GM18502 (cell line): Measurements from ENCODE around the gene AMH.
A peak's percentile ranks its signal among the peaks of the same experiment; 100 is the strongest.

Experiments used
- ATAC-seq: cut with Tn5 transposase; IDR thresholded peaks from one replicate; pipeline ENCODE4 v1.9.1; 2021; ENCODE audit warnings: mild to moderate bottlenecking; ENCODE audit not compliant: unreplicated experiment, poor library complexity

The AMH gene

DNA sequence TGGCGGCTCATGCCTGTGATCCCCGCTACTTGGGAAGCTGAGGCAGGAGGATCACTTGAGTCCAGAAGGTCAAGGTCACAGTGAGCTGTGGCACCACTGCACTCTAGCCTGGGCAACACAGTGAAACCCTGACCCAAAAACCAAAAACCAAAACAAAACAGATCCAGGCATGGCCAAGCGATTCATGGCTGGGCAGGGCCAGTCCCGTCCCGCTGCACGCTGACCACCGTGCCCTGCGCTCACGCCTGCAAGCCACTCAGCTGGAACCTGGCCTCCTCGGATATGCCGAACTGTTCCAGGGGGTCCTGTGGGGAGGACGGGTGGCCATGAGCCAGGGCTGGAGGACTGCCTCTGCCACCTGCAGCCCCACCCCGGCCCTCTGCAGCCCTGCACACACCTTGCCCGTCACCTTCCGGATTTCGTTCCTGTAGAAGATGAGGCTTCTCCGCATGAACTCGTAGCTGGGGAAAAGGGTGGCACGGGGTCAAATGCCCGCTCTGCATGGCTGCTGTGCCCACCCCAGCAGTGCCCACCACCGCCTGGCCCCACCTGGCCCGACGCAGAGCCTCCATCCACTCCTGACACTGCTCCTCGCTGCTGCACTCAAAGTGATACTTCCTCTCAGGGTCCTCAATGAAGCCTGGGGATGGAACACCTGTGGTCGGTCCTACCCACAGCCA lies 15.4 kb upstream of the AMH start:
- no peak for ATAC-seq

DNA sequence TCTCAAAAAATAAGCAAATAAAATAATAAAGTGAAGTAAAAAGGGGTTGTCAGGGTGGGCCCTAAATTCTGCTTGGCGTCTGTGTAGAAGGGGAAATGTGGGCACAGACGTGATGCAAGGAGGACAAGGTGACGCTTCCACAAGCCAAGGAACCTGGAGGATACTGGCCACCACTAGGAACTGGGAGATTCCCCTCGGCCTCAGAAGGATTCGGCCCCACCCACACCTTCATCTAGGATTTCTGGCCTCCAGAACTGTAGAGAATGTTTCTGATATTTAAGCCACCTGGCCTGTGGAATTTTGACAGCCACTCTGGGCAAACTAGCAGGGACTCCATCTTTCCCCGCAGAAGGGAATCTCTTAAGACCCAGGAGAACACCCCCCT lies 14.1 kb upstream of the AMH start:
- no peak for ATAC-seq

DNA sequence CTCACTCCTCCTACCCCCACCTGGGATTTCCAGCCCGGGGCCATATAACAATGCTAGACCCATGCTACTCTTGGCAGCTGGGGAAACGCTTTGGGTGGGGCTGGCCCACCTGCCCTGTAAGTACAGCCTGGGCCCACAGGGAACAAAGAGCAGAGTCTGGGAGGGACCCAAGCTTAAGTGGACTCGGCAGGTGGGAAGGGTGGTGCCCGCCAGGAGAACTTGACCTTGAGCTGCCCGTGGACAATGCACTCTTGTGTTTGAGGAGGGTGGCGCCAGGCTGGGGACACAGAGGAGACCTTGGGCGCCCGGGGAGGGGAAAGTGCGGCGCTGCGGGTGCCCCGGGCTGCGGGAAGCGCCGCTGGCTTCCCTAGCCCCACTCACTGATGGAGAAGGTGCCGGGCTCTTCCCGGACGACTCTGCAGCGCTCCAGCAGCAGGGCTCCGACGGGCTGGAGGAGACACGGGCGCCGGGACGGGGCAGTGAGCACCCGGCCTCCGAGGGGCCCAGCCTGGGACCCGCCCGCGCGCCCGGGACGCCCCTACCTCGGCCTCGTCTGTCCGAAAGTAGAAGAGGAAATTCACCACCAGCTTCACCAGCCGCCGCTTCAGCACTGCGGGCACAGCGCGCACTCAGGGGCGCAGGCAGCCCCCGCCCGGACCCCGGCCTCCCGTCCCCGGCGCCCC lies 13.6 kb upstream of the AMH start:
- ATAC-seq, result peak; percentile 14

DNA sequence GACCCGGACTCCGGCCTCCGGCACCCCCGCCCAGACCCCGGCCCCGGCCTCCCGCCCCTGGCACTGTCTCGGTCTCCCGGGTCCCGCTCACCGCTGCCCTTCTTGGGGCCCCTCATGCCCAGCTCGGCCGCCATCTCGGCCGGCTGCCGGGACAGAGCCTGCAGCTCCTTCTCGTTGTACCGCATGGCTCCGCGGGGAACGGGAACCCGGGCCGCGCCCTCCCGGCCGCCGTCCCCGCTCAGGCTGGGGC lies 13.1 kb upstream of the AMH start:
- no peak for ATAC-seq

DNA sequence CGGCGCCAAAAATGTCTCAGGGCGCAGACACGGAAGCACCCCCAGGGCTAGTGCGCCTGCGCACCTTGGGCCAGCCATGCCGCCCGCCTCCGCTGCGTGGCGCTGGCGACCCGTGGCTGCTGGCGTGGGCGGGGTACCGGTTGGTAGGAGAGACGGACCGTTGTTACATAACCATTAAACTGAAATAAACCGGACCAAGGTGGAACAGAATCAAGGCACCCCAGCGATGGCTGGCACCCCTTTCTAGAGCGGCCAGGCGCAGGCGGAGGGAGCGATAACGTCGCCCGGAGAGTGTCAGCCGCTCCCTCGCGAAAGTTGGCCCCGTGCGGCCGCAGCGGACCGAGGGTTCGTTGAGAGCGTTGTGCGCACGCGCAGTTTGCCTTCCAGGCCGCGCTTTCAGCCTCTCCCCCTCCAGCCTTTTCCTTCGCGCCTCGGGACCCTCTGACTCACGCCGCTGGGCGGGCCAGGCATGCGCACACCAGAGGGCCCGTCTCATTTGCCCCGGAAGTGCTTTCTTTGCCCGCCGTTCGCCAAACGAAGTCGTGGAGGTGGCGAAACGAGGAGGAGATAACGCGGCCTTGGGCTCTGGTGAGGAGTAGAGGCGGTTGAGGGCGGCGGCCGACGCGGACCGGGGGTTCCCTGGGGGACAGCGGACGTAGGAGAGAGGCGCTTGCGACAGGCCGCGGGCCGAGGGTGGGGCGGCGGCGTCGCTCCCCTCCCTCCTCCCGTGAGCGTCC lies 12.6 kb upstream of the AMH start, which contains the start of the genes PLEKHJ1 and SF3A2:
Gene PLEKHJ1, minus strand, starts transcription at position 16 of the 737 bp plus-strand sequence. CDS start 81 bp downstream, outside the sequence.
Gene SF3A2, plus strand, starts transcription at position 511 of the 737 bp plus-strand sequence. CDS start 6,595 bp downstream, outside the sequence.
- ATAC-seq, result peak; percentile 72

DNA sequence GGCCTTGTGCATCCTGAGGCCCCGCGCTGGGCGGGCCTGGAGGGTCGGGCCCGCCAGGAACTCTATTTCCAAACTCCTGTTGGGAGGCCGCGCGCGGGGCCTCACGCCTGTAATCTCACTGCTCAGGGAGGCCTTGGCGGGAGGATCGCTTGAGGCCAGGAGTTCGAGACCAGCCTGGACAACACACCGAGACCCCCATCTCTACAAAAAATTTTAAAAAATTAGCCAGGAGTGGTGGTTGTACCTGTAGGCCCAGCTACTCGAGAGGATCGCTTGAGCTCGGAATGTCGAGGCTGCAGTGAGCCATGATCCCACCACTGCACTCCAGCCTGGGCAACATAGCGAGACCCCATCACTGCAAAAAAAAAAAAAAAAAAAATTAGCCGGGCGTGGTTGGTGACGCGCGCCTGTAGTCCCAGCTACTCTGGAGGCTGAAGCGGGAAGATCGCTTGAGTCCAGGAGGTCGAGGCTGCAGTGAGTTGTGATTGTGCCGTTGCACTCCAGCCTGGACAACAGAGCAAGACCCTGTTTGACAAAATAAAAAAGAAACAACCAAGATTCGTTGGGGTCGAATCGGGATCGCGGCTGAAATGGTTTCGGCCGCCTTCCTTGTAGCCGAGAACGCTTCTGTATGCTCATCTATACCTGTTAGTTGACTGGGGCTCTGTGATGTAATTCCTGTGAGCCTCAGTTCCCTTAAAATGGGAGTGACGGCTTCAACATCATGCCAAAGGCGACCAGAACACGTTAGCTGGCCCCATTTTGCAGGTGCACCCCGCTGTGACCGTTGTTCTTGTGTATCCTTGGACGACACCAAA lies 11.9 kb upstream of the AMH start:
- ATAC-seq, result no peak

DNA sequence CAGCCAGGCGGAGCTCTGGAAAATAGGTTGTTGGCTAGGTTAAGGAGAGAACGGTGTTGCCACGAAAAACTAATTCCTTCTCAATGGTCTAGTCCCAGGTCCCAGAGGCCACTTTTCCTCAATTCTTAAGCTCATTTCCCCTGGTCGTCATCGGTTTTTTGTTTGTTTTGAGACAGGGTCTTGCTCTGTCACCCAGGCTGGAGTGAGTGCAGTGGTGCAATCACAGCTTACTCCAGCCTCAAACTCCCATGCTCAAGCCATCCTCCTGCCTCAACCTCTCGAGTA lies 11.3 kb upstream of the AMH start:
- ATAC-seq, result no peak

DNA sequence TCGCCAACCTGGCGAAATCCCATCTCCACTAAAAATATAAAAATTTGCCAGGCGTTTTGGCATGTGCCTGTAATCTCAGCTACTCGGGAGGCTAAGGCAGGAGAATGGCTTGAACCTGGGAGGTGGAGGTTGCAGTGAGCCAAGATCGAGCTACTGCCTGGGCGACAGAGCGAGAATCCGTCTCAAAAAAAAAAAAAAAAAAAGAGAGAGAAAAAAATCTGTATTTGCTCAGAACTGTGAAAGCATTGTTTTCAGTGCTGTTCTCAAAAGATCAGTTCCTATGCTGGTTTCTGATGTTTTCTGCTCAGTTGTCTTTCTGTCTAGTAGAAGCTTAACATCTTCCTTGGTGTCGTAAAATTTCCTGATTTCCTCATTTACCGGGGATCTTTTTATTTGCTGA lies 9.9 kb upstream of the AMH start:
- no peak for ATAC-seq

DNA sequence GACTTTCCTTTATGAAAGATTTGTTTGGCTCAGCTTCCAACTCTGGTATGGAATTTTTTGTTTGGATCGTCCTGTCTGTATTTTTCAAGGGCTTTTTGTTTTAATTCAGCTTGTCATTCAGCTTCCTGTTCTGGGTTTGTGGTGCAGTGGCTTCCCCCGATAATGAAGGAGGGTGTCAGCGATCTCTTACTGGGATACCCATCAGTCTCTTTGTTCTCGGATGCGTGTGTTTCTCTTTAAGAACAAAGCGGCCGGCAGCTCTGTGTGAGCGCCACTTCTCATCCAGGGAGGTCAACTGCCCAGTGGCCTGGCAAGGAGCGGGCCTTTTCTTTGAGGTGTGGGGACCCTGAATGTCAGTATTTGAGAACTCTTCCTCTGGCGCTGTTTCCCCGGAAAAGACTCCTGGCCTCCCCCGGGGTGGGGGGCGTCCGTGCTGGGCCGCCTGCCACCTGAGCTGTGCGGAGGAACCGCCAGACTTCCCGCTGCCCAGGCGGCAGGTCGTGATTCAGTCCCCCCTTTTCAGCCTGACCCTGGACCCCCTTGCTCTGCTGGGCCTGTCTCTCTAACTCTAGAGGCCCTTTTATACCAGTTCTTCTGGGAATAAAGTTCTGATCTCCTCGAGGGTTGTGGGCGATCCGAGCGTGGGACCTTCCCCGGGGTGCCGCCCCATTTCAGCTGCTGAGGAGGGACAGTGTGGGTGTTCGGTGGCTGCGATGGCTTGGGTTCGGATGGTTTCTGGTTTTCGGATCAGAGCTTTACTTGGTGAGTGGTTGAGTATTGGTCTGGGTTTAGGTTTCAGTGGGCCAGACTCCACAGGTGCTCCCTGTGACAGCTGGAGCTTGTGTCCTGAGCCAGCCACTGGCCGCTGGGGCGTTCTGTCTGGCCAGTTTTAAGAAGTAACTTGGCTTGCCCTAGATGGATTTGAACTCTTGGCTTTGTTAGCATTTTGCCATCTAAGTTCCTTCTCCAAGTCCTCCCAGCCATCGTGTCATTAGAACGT lies 9.1 kb upstream of the AMH start:
- no peak for ATAC-seq

DNA sequence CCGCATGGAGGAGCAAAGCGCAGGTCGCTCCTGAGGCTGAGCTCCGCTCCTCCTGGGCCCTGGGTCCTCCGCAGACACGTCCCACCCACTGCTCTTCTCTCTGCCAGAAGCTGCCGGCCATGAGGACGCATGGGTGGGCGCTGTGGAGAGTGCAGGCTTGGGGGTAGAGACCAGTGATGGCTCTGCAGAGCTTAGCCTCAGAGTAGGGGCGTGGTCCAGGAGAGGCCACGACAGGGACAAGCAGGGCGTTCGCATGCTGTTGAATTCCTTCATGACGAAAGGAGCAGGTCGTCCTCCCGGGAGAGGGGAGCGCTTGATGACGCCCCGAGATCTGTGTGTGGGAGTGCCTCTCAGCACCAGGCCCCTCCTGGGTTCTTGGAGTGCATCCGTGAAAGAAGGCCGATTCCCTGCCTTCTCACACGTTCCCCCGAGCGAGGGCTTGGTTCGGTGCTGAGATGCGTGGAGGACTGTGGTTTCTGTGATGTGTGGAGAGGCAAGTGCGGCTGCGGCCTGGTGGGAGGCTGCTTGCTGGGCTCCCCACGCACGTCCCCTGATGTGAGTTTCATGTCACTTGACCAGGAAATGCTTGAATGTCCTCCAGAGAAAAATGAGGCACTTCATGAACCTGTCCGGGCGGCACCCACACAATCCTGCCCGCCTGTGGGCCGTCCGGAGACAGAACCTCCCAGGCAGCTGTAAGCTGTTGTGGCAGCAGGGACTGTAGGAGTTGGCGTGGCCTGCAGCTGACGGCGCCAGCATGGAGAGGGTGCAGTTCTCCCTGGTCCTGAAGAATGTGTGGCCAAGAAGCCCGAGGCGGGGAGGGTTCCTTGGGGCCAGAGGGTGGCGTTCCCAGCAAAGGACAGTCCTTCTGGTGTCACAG lies 8.0 kb upstream of the AMH start:
- ATAC-seq, result no peak

DNA sequence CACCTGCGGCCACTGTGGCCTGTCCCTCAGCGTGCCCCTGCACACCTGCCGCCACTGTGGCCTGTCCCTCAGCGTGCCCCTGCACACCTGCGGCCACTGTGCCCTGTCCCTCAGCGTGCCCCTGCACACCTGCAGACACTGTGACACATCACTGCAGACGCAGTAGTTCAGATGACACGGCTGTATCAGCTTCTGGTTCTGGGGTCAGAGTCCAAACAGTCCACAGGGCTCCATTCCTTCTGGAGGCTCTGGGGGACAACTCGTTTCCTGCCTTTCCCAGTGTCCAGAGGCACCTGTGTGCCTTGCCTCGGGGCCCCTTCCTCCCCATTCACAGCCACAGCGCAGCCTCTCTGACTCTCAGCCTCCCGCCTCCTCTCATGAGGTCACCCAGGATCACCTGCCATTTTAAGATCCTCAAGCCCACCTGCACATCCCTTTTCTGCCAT lies 7.0 kb upstream of the AMH start:
- ATAC-seq, result no peak

DNA sequence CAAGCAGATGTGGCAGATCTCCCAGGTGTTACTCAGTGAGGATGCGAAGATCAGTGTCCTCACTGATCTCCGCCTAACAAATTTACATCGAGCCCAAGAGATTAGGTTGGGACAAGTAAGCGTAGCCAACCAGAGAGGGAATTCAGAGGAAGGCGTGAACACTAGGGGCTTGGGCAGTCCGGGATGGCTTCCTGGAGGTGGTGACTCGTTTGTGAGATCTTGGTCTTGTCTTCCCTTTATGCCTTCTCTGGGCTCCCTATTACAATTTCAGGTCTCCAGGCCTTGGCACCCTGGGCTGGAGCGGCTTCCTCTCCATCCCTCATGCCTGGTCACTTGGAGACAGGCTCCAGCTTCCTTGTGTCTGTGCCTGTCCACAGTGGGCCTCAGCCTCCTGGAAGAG lies 6.3 kb upstream of the AMH start:
- no peak for ATAC-seq

DNA sequence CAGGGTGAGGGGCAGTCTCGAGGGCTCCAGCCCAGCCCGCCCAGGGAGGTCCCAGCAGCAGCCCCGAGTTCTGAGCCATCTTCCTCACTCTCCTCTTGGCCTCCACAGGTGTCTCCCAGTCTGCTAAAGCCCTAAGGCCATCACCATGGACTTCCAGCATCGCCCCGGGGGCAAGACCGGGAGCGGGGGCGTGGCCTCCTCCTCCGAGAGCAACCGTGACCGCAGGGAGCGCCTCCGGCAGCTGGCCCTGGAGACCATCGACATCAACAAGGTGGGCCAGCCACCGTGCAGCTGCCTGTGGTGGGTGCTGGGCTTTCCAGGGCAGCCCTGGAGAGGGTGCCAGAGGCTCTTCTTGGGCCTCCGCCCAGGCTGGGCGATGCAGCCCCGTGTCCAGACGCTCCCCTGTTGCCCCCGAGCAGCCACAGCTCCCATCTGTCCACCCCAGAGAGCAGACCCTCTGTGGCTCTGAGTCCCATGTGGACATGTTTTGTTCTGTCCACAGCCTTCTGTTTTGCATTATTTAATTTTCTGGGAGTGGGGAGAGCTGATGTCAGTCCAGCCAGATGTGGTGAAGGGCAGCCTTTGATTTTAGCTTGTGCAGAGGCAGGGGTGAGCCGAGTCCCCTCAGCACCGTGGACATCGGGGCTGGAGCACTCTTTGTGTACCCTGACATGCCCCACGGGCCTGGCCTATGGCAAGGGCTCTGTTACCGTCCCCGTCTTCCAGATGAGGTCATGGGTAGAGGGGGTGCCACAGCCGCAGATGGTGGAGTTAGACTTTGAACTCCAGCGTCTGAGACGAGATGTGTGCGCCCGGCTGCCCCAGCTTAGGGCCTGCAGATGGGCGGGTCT lies 5.6 kb upstream of the AMH start:
- no peak for ATAC-seq

DNA sequence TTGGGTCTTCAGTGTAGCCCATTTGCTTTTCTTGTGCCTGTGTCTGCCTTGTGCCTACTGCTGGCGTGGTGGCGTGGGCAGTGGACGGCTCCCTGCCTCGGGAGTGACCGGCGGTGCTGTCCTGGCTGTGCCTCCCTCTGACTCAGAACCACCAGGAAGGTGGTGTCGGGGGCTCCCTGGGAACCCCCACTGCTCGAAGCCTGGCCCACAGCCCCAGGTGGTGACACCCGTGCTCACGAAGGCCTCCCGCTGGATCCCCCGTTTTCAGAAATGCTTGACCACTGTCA lies 5.1 kb upstream of the AMH start:
- ATAC-seq, result no peak

DNA sequence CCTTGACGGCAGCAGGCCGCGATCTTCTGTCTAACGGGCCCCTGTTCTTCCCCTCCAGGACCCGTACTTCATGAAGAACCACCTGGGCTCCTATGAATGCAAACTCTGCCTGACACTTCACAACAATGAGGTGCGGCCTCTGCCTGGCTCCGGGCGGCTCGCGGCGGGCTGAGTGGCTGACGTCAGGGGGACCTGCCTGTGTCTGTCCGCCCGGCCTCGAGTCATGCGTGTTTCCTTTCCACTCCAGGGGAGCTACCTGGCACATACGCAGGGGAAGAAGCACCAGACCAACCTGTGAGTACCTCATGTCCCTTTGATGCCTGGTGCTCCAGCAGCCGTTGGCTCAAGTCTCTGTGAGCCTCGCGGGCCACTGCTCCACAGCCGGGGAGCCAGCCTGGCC lies 4.6 kb upstream of the AMH start:
- no peak for ATAC-seq

DNA sequence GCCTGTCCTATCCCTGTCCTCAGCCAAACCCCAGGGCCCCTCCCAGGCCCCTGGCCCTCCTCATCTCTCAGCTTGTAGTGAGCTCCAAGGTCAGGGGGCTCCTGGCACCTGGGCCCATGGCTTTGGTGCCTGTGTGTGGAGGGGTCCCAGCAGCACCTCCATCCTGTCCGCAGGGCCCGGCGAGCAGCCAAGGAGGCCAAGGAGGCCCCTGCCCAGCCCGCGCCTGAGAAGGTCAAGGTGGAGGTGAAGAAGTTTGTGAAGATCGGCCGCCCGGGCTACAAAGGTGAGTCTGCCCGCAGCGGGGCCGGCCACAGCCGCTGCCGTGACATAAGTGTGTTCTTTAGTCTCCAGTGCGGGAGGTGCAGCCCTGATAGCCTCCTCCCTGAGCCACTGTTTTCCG lies 3.9 kb upstream of the AMH start:
- ATAC-seq, result no peak

DNA sequence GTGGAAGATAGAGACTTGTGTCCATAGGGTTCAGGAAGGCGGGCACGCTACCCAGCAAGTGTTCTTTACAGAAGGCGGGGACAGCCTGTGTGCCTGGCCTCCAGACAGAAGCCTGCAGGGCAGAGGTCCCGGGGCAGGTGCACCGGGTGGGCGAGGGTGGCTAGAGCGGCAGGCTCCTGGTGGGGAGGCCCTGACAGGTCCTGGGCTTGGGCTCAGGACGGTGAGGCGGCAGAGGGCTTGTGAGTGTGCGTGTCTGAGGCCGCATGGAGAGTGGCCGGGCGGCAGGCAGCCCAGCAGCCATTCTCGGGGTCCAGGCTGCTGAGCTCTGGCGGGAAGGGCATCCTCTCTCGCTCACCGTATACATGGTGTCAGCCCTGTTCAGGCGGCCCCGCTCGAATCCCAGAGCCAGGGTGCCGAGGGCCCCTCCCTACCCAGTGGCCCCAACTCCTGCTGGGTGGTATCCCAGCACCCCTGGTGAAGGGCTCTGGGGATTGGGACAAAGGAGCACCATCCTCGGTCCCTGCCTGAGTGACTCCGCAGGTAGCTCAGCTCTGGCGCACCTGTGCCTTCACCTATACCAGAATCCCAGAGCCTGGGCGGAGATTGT lies 3.0 kb upstream of the AMH start:
- ATAC-seq, result no peak
